CD4-positive, alpha-beta T cell (primary cell): ENCODE results near the gene LARGE1. TPM values are rescaled to one million over a fixed set of nuclear protein-coding genes. Genes with fewer than 3 reads are reported as not detected.

ENCODE experiments used
- ATAC-seq: fragments of 200-7000 bp; cut with Tn5 transposase; one replicate; pipeline ENCODE4 v1.10.0; 2022; ENCODE audit warnings: mild to moderate bottlenecking; ENCODE audit not compliant: poor library complexity
- CTCF ChIA-PET: fragments of 350-600 bp; sonication (Branson Sonifier 250); formaldehyde crosslinking; loops from one replicate; lab custom pipeline; 2021; ENCODE audit warnings: antibody characterized with exemption, inconsistent platforms; lab: Charles Lee
- POLR2A ChIA-PET: fragments of 350-600 bp; sonication (Branson Sonifier 250); formaldehyde crosslinking; loops from one replicate; lab custom pipeline; 2021; ENCODE audit warnings: antibody characterized with exemption, inconsistent platforms; lab: Charles Lee
- DNase-seq, 14 experiments: peaks; one replicate each; pipeline ENCODE4 v3.0.0-alpha.2; 2013 to 2020; ENCODE audit warnings: mixed read lengths in 2 of 14
- H3K27ac ChIP-seq, 2 donors: one replicate each; pipeline versions ENCODE4 v1.5.1 to v1.7.0; 2013; ENCODE audit warnings: low read length in 2 of 2, low read depth in 1 of 2, mild to moderate bottlenecking in 1 of 2
- H3K27me3 ChIP-seq, 2 experiments: 1 replicate in 1 of 2; 2 replicates in 1 of 2; pipeline versions ENCODE4 v1.6.1 to v1.7.0; 2013; ENCODE audit warnings: low read length in 2 of 2, control low read depth in 1 of 2, mild to moderate bottlenecking in 1 of 2, moderate library complexity in 1 of 2; ENCODE audit not compliant: insufficient read depth in 2 of 2, control insufficient read depth in 1 of 2
- H3K36me3 ChIP-seq: one replicate; pipeline ENCODE4 v1.6.1; 2013; ENCODE audit warnings: low read length, control low read depth; ENCODE audit not compliant: insufficient read depth
- H3K4me1 ChIP-seq: one replicate; pipeline ENCODE4 v1.6.1; 2013; ENCODE audit warnings: low read length, control low read depth; ENCODE audit not compliant: insufficient read depth
- H3K4me3 ChIP-seq: one replicate; pipeline ENCODE4 v1.5.1; 2013; ENCODE audit warnings: mild to moderate bottlenecking, low read length, moderate library complexity
- H3K9me3 ChIP-seq, 2 experiments: 1 replicate in 1 of 2; 2 replicates in 1 of 2; pipeline versions ENCODE4 v1.6.1 to v1.7.0; 2013; ENCODE audit warnings: low read length in 2 of 2, mild to moderate bottlenecking in 2 of 2, control low read depth in 1 of 2, moderate library complexity in 1 of 2; ENCODE audit not compliant: control insufficient read depth in 1 of 2, insufficient read depth in 1 of 2
- H3K27ac Mint-ChIP-seq: one replicate; pipeline ENCODE4 v1.8.0; 2020; ENCODE audit warnings: mixed read lengths
- H3K27me3 Mint-ChIP-seq: one replicate; pipeline ENCODE4 v1.8.0; 2021; ENCODE audit warnings: mixed read lengths
- H3K36me3 Mint-ChIP-seq: one replicate; pipeline ENCODE4 v1.8.0; 2021; ENCODE audit warnings: low read depth, mixed read lengths
- H3K4me1 Mint-ChIP-seq: one replicate; pipeline ENCODE4 v1.8.0; 2021; ENCODE audit warnings: low read depth, mixed read lengths
- H3K4me3 Mint-ChIP-seq: one replicate; pipeline ENCODE4 v1.8.0; 2020; ENCODE audit warnings: mild to moderate bottlenecking, mixed read lengths
- H3K9me3 Mint-ChIP-seq: one replicate; pipeline ENCODE4 v1.8.0; 2020; ENCODE audit warnings: mixed read lengths
- intact Hi-C, 2 experiments: fragments of 100-400 bp; cut with DNase I in 1 of 2; cut with micrococcal nuclease in 1 of 2; formaldehyde crosslinking; loops; one replicate each; pipeline versions ENCODE4 v1.15.1 to v1.9.0; 2023 to 2025; cut with DNase I, micrococcal nuclease
- total RNA-seq, 174 experiments: library from RNA in 2 of 174; stranded (reverse) in 2 of 174; gene quantifications; one replicate each; pipeline ENCODE4 v1.2.3 and lab custom pipeline; 2021 to 2026
- TF ChIP-seq, protein P1 (sequence below): fragments of 200-600 bp; IDR thresholded peaks from one replicate; pipeline ENCODE4 v1.8.0; 2022; ENCODE audit warnings: antibody characterized with exemption, mild to moderate bottlenecking

LARGE1 gene
- total RNA-seq, 2 experiments from 2014 or later: 0.14 to 0.70 TPM

DNA sequence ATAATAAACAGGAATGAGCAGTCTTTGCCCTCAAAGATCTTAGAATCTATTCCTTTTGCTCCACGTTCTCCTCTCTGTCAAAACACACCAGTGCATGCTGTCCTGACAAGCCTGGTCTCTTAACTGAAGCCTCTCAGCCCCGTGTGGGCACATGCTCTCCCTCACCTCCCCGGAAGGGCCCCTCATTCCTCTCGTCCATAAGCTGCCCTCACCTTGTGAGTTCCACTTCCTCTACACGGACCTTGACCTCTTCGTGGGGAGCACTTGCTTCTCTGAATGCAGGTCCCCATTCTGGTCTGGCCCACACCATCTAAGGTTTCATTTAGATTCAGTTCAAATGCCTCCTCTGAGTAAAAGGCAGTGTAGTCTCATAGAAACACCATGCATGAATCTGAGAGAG is 449.8 kb downstream of the LARGE1 start:
- ATAC-seq: no peak
- TF ChIP-seq, protein P1, sequence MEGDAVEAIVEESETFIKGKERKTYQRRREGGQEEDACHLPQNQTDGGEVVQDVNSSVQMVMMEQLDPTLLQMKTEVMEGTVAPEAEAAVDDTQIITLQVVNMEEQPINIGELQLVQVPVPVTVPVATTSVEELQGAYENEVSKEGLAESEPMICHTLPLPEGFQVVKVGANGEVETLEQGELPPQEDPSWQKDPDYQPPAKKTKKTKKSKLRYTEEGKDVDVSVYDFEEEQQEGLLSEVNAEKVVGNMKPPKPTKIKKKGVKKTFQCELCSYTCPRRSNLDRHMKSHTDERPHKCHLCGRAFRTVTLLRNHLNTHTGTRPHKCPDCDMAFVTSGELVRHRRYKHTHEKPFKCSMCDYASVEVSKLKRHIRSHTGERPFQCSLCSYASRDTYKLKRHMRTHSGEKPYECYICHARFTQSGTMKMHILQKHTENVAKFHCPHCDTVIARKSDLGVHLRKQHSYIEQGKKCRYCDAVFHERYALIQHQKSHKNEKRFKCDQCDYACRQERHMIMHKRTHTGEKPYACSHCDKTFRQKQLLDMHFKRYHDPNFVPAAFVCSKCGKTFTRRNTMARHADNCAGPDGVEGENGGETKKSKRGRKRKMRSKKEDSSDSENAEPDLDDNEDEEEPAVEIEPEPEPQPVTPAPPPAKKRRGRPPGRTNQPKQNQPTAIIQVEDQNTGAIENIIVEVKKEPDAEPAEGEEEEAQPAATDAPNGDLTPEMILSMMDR: no peak
- CTCF ChIA-PET: no interaction called here

DNA sequence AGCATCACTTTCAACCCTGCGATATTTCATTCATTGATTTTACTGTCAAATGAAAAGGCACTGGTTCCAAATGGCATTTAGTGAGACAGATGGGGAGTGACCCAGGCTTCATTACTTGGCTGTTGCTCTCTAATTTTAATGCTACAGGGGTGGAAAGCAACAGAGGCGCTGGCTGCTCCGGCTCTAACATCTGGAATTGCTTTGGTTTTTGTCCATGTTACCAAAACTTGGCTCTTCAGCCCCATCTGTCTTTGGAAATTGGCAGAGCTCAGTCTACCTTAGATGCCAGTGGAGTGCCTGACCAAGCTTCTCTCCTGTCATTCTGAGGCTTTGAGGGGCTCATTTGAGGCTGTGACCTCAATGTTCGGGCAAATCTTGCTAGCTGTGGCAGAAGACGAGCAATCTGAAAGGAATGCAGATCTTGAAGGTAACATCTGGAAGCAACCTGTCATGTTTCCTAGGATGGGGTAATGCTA is 452.6 kb downstream of the LARGE1 start:
- H3K27me3 Mint-ChIP-seq: no peaks in the 10 kb centered on the region
- POLR2A ChIA-PET: no interaction called here
- CTCF ChIA-PET: no interaction called here
- Histone ChIP-seq H3K4me3 (no peak overlapping the region), H3K4me1 (no peaks in the 10 kb centered on the region), H3K9me3 (peaks cover 0 to 3% of the 10 kb centered on the region in 2 experiments), H3K36me3 (no peaks in the 10 kb centered on the region), H3K27me3 (no peaks in the 10 kb centered on the region), H3K27ac (no peak overlapping the region)
- H3K4me1 Mint-ChIP-seq: no peaks in the 10 kb centered on the region
- H3K9me3 Mint-ChIP-seq: peaks cover 4% of the 10 kb centered on the region
- TF ChIP-seq, protein P1: no peak
- no peak overlapping the region for H3K4me3 Mint-ChIP-seq
- DNase-seq (no peak), ATAC-seq (no peak)
- H3K36me3 Mint-ChIP-seq: no peaks in the 10 kb centered on the region
- no peak overlapping the region for H3K27ac Mint-ChIP-seq
- intact Hi-C loops: no loop called here

More for the DNA sequence above, 449.8 kb downstream of the LARGE1 start:
- POLR2A ChIA-PET: no interaction called here
- Histone ChIP-seq H3K4me3 (no peak overlapping the region), H3K4me1 (no peaks in the 10 kb centered on the region), H3K27ac (no peak overlapping the region), H3K27me3 (no peaks in the 10 kb centered on the region), H3K36me3 (no peaks in the 10 kb centered on the region), H3K9me3 (peaks cover 0 to 3% of the 10 kb centered on the region in 2 experiments)
- no peaks in the 10 kb centered on the region for H3K4me1 Mint-ChIP-seq
- intact Hi-C loops: no loop called here
- H3K27ac Mint-ChIP-seq: no peak overlapping the region
- no peak for DNase-seq
- H3K4me3 Mint-ChIP-seq: no peak overlapping the region
- no peaks in the 10 kb centered on the region for H3K9me3 Mint-ChIP-seq
- no peaks in the 10 kb centered on the region for H3K36me3 Mint-ChIP-seq
- no peaks in the 10 kb centered on the region for H3K27me3 Mint-ChIP-seq

DNA sequence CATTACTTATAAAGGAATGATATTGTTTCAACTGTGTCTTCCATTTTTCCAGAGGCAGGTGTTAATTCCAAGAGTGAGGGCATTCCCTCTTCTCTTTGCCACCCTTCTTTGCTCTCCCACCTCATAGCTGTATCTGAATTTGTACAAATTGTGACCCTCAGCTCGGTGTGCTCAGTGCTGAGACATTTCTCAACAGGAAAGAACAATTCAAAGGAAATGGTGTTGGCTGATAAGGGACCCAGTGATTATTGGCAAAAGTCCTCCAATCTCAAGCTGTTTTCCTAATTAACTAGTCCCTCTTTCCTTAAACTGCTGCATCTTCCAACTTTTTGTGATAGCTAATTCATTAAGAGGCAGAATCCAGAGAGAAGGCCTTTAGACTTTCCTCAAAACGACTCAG is 453.2 kb downstream of the LARGE1 start:
- Histone ChIP-seq H3K9me3 (peaks cover 0 to 3% of the 10 kb centered on the region in 2 experiments), H3K27ac (no peak overlapping the region), H3K36me3 (no peaks in the 10 kb centered on the region), H3K4me1 (no peaks in the 10 kb centered on the region), H3K4me3 (no peak overlapping the region), H3K27me3 (no peaks in the 10 kb centered on the region)
- Mint-ChIP-seq H3K27me3 (no peaks in the 10 kb centered on the region), H3K4me3 (no peak overlapping the region), H3K9me3 (peaks cover 5% of the 10 kb centered on the region), H3K27ac (no peak overlapping the region), H3K4me1 (no peaks in the 10 kb centered on the region), H3K36me3 (no peaks in the 10 kb centered on the region)
- ATAC-seq: no peak
- no peak for DNase-seq
- ChIA-PET CTCF (no interaction called here), POLR2A (no interaction called here)
- TF ChIP-seq, protein P1: no peak
- intact Hi-C loops: no loop called here
